Coronary artery (tissue), 2 donors: ENCODE results near the gene CRAMP1.
"Not testable (repeated sequence)": the region's sequence is repeated elsewhere in the genome, so short reads cannot be mapped to it uniquely, and the experiment has no call there.

Experiments
- DNase-seq: peaks from one replicate; pipeline ENCODE4 v3.0.0-alpha.2; 2017; ENCODE audit warnings: low spot score
- H3K27ac ChIP-seq, 2 donors: fragments of 200-600 bp; sonication (generic); one replicate each; pipeline ENCODE4 v1.5.1; 2016 to 2019
- H3K4me3 ChIP-seq: fragments of 200-600 bp; sonication (generic); 2 replicates; pipeline ENCODE4 v1.5.1; 2016; ENCODE audit warnings: mild to moderate bottlenecking, moderate library complexity
- CTCF ChIP-seq: fragments of 200-600 bp; sonication (generic); IDR thresholded peaks from one replicate; pipeline ENCODE4 v1.5.1; 2019; ENCODE audit warnings: antibody characterized with exemption

Gene CRAMP1

GRCh38 chr16:1581804-1582203, 30.4 kb upstream of the CRAMP1 start:
- H3K27ac ChIP-seq: no peak overlapping the region
- DNase-seq: no peak
- no peak for TF ChIP-seq CTCF
- no peak overlapping the region for H3K4me3 ChIP-seq

GRCh38 chr16:1583180-1583579, 29.0 kb upstream of the CRAMP1 start:
- no peak for TF ChIP-seq CTCF
- DNase-seq: no peak
- Histone ChIP-seq H3K27ac (no peak overlapping the region), H3K4me3 (no peak overlapping the region)

DNA sequence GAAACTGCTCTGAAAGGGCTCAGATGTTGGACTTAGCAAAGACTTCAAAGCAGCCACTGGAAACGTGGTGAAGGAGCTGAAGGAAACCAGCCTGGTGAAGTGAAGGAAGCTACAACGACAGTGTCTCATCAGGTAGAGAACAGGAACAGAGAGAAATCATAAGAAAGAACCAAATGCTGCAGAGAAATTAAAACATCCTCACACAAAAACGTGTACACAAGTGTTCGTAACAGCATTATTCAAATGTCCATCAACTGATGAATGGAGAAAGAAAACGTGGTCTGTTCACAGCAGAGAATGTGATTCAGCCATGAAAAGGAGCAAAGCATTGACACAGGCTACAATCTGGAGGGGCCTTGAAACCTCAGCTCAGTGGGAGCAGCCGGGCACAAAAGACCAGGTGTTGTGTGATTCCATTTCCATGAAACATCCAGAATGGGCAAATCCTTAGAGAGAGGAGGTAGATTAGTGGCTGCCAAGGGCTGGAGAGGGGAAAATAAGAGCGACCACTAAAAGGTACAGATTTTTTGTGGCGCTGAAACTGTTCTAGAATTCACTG, 27.2 kb upstream of the CRAMP1 start:
- DNase-seq: no peak
- no peak overlapping the region for H3K4me3 ChIP-seq
- TF ChIP-seq CTCF: no peak
- no peak overlapping the region for H3K27ac ChIP-seq

DNA sequence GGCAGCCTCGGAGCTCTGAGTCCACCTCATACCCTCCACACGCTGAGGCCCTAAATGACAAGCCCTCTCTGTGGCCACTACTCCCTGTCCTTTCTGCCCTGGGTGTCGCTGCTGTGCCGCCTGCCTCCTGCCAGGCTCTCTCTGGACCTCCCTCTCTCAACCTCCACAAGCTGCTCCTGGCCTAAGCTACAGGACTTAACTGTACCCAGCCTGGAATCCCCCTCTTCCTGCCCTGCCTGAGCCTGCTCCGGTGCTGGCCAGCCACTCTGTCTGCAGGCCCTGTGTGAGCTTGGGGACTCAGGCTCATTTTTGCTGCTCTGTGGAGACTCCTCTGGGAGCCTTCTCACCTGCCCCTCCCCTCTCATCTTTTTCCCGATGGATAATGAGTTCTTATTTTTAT, 21.8 kb upstream of the CRAMP1 start:
- no peak for DNase-seq
- Histone ChIP-seq H3K27ac (no peak overlapping the region), H3K4me3 (no peak overlapping the region)
- TF ChIP-seq CTCF: no peak

GRCh38 chr16:1590930-1591705, 21.0 kb upstream of the CRAMP1 start:
- Histone ChIP-seq H3K4me3 (no peak overlapping the region), H3K27ac (no peak overlapping the region)
- TF ChIP-seq CTCF: no peak
- no peak for DNase-seq

GRCh38 chr16:1592446-1592845, 19.7 kb upstream of the CRAMP1 start:
- H3K27ac ChIP-seq: no peak overlapping the region
- no peak overlapping the region for H3K4me3 ChIP-seq
- no peak for DNase-seq
- no peak for TF ChIP-seq CTCF

DNA sequence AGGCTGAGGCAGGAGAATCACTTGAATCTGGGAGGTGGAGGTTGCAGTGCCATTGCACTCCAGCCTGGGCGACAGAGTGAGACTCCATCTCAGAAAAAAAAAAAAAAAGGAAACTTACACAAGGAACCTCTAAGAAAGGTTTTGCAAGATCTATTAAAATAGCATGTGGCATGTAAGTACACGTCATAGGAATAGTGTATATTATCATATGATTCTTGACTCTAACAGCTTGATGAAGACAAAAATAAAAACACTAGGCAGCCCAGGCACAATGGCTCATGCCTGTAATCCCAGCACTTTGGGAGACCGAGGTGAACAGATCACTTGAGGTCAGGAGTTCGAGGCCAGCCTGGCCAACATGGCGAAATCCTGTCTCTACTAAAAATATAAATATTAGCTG, 16.6 kb upstream of the CRAMP1 start:
- DNase-seq, H3K4me3 ChIP-seq, H3K27ac ChIP-seq: not testable (repeated sequence)
